Neural crest cell (in vitro differentiated cells): ENCODE measurements around the gene SMCHD1. TPM values are rescaled to one million over a fixed set of nuclear protein-coding genes. Genes with fewer than 3 reads are reported as not detected.

Experiments
- DNase-seq: peaks from one replicate; pipeline ENCODE4 v3.0.0; 2021; ENCODE audit warnings: low read depth, mixed read lengths, low spot score
- H3K27ac Mint-ChIP-seq: one replicate; pipeline ENCODE4 v1.8.0; 2021; ENCODE audit warnings: mild to moderate bottlenecking, mixed read lengths; ENCODE audit not compliant: unreplicated experiment
- H3K27me3 Mint-ChIP-seq: 2 replicates; pipeline ENCODE4 v1.8.0; 2021; ENCODE audit warnings: low read depth, mild to moderate bottlenecking, mixed read lengths
- H3K36me3 Mint-ChIP-seq: 2 replicates; pipeline ENCODE4 v1.8.0; 2021; ENCODE audit warnings: low read depth, mild to moderate bottlenecking, mixed read lengths
- H3K4me1 Mint-ChIP-seq: 2 replicates; pipeline ENCODE4 v1.8.0; 2021; ENCODE audit warnings: mixed read lengths
- H3K4me3 Mint-ChIP-seq: one replicate; pipeline ENCODE4 v1.8.0; 2021; ENCODE audit warnings: mild to moderate bottlenecking, mixed read lengths
- H3K9me3 Mint-ChIP-seq: 2 replicates; pipeline ENCODE4 v1.8.0; 2021; ENCODE audit warnings: mixed read lengths
- CTCF ChIP-seq: fragments of 200-600 bp; sonication (generic); conservative IDR thresholded peaks from 2 replicates; pipeline ENCODE4 v1.5.0; 2021; ENCODE audit warnings: antibody characterized with exemption, mild to moderate bottlenecking
- total RNA-seq: library from RNA; stranded (reverse); gene quantifications from 2 replicates; pipeline ENCODE4 v1.2.1, GENCODE V29; 2021

SMCHD1 gene
- total RNA-seq, 1 donor from 2014 or later: 66.3 TPM

DNA sequence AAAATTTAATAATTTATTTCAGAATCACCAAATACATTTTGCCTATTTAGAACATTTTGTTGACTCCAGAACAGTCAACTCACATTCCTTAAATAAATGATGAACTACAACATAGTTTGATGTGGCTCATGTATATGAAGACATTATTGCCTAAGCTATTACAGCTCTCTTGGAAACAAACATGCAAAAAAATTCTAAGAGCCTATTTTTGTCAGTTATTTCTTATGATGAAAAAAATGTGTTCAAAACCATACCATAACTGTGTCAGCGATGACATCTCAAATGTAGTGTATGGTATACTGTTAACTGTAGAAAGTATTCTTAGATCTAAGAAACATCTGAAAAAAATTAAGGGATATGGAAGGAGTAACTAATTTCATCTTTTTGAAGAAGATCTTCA is 185.0 kb downstream of the SMCHD1 start:
- no peaks in the 10 kb centered on the region for H3K36me3 Mint-ChIP-seq
- no peak for DNase-seq
- H3K4me1 Mint-ChIP-seq: no peaks in the 10 kb centered on the region
- H3K4me3 Mint-ChIP-seq: no peak overlapping the region
- peaks cover 7% of the 10 kb centered on the region for H3K9me3 Mint-ChIP-seq
- TF ChIP-seq CTCF: no peak
- H3K27me3 Mint-ChIP-seq: peaks cover 33% of the 10 kb centered on the region
- H3K27ac Mint-ChIP-seq: no peak overlapping the region

- Mint-ChIP-seq H3K9me3 (no peaks in the 10 kb centered on the region), H3K4me3 (no peak overlapping the region), H3K36me3 (no peaks in the 10 kb centered on the region), H3K4me1 (peaks cover 13% of the 10 kb centered on the region), H3K27ac (no peak overlapping the region), H3K27me3 (peaks cover 54% of the 10 kb centered on the region)
- DNase-seq: no peak
- no peak for TF ChIP-seq CTCF
Observed at GRCh38 chr18:2843146-2843545, 187.6 kb downstream of the SMCHD1 start.

DNA sequence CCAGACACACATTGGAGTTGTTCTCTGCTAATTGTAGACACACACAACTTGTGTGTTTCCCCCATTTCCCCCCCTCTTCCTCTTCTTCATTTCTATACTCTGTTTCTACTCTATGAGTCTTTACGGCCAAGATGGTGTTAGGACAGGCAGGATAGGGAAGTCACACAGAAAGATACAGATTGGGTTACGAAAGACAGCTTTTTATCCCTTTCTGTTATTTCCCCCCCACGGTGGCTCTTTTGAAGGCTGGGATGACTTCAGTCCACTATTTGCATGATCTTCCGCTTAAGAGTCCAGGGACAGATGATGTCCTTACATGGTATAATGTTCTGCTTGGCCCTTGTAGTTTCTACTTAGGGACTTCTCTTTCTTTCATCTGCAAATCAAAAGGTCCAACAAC is 189.6 kb downstream of the SMCHD1 start:
- H3K4me1 Mint-ChIP-seq: peaks cover 20% of the 10 kb centered on the region
- no peak for TF ChIP-seq CTCF
- no peak for DNase-seq
- H3K27me3 Mint-ChIP-seq: peaks cover 67% of the 10 kb centered on the region
- no peaks in the 10 kb centered on the region for H3K36me3 Mint-ChIP-seq
- H3K4me3 Mint-ChIP-seq: no peak overlapping the region
- no peaks in the 10 kb centered on the region for H3K9me3 Mint-ChIP-seq
- no peak overlapping the region for H3K27ac Mint-ChIP-seq

- H3K27me3 Mint-ChIP-seq: peaks cover 75% of the 10 kb centered on the region
- no peak for TF ChIP-seq CTCF
- peak within 1 kb of the TSS; percentile 83 for H3K4me3 Mint-ChIP-seq
- DNase-seq: peak; percentile 29
- H3K9me3 Mint-ChIP-seq: no peaks in the 10 kb centered on the region
- H3K27ac Mint-ChIP-seq: no peak within 1 kb of the TSS
- H3K4me1 Mint-ChIP-seq: peaks cover 20% of the 10 kb centered on the region
- no peaks in the 10 kb centered on the region for H3K36me3 Mint-ChIP-seq
Observed at GRCh38 chr18:2846636-2847316, 191.2 kb downstream of the SMCHD1 start, which contains the start of gene EMILIN2. TSS of gene EMILIN2 (plus strand) at chr18:2847006. CDS start at chr18:2847189, 183 bp downstream.

GRCh38 chr18:2847317-2848246 is 192.1 kb downstream of the SMCHD1 start:
- Mint-ChIP-seq H3K27ac (no peak overlapping the region), H3K4me1 (peaks cover 20% of the 10 kb centered on the region), H3K36me3 (no peaks in the 10 kb centered on the region), H3K27me3 (peaks cover 74% of the 10 kb centered on the region), H3K4me3 (peak overlapping the region; percentile 76), H3K9me3 (no peaks in the 10 kb centered on the region)
- peak; percentile 5 for DNase-seq
- TF ChIP-seq CTCF: no peak
